ENCODE results near the gene PCNX4.

PCNX4 gene

GRCh38 chr14:60106339-60106738, 14.6 kb downstream of the PCNX4 start:
- DNase-seq: no peak

GRCh38 chr14:60107477-60107876, 15.8 kb downstream of the PCNX4 start:
- DNase-seq: no peak

GRCh38 chr14:60111732-60112131, 20.0 kb downstream of the PCNX4 start:
- DNase-seq: no peak

- DNase-seq: no peak
Measured at GRCh38 chr14:60114881-60115280, 23.2 kb downstream of the PCNX4 start.

- DNase-seq: no peak
Measured at GRCh38 chr14:60116181-60116580, 24.5 kb downstream of the PCNX4 start.

GRCh38 chr14:60125918-60126317, 34.2 kb downstream of the PCNX4 start:
- DNase-seq: no peak

GRCh38 chr14:60133487-60133886, 41.8 kb downstream of the PCNX4 start:
- DNase-seq: no peak

- no peak for DNase-seq
Measured at GRCh38 chr14:60134702-60135101, 43.0 kb downstream of the PCNX4 start.

- DNase-seq: peak; percentile 55
Measured at GRCh38 chr14:60151715-60152114, 60.0 kb downstream of the PCNX4 start.

- no peak for DNase-seq
Measured at GRCh38 chr14:60153991-60154390, 62.3 kb downstream of the PCNX4 start.

- no peak for DNase-seq
Measured at GRCh38 chr14:60154671-60155070, 62.9 kb downstream of the PCNX4 start.

- no peak for DNase-seq
Measured at GRCh38 chr14:60160422-60160821, 68.7 kb downstream of the PCNX4 start.

GRCh38 chr14:60161196-60162107, 69.7 kb downstream of the PCNX4 start:
- DNase-seq: no peak

GRCh38 chr14:60163693-60164092, 72.0 kb downstream of the PCNX4 start:
- no peak for DNase-seq

GRCh38 chr14:60164404-60164711, 72.6 kb downstream of the PCNX4 start:
- DNase-seq: no peak

GRCh38 chr14:60164712-60165546, 73.2 kb downstream of the PCNX4 start, which contains the start of gene DHRS7:
Gene DHRS7 (minus strand): TSS chr14:60165398. CDS start chr14:60165309, 89 bp downstream.
- DNase-seq: peak; percentile 48

GRCh38 chr14:60165547-60165876, 73.8 kb downstream of the PCNX4 start:
- DNase-seq: no peak

GRCh38 chr14:60166142-60166541, 74.4 kb downstream of the PCNX4 start:
- no peak for DNase-seq

GRCh38 chr14:60169722-60170121, 78.0 kb downstream of the PCNX4 start:
- DNase-seq: no peak

- no peak for DNase-seq
Measured at GRCh38 chr14:60170948-60171347, 79.2 kb downstream of the PCNX4 start.

GRCh38 chr14:60171690-60172089, 80.0 kb downstream of the PCNX4 start:
- no peak for DNase-seq

- no peak for DNase-seq
Measured at GRCh38 chr14:60174352-60175254, 82.9 kb downstream of the PCNX4 start.

Measured in activated CD4-positive, alpha-beta T cell treated with anti-CD3 and anti-CD28 coated beads for 1 hour (primary cell).